Measurements from ENCODE around the gene STAG1.
"Not testable (repeated sequence)": the region's sequence is repeated elsewhere in the genome, so short reads cannot be mapped to it uniquely, and the experiment has no call there.

The STAG1 gene

GRCh38 chr3:136645915-136646314, 106.3 kb downstream of the STAG1 start:
- no peak for DNase-seq (ENCODE audit: low read depth)

DNA sequence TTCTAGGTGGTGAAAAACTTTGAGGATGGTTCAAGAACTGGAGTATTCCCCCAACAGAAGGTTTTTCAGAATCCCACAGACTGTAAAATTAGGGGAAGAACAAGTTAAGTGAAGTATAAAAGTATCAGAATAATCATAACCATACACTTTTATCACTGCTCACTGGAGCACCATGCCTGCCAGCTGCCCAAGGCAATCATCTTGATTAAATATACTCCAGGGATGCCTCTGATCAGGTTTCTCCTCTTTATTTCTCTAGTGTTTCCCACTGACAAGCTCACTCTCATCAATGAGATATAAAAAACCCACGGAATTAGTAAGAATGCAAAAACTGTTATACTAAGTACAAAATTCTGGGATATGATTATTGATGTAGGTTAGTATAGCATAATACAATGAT, 108.0 kb downstream of the STAG1 start:
- no peak for DNase-seq (ENCODE audit: low read depth)

DNA sequence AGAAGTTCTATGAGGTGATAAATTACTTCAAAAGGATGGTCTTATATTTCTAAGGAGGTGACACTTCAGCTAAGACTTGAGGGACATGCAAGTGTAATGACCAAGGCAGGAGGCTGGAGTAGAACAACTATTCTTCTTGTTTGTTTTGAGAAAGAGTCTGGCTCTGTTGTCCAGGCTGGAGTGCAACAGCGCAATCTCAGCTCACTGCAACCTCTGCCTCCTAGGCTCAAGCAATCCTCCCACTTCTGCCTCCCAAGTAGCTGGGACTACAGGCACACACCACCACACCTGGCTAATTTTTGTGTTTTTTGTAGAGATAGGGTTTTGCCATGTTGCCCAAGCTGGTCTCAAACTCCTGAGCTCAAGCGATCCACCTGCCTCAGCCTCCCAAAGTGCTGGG, 108.8 kb downstream of the STAG1 start:
- not testable (repeated sequence) for DNase-seq (ENCODE audit: low read depth)

DNA sequence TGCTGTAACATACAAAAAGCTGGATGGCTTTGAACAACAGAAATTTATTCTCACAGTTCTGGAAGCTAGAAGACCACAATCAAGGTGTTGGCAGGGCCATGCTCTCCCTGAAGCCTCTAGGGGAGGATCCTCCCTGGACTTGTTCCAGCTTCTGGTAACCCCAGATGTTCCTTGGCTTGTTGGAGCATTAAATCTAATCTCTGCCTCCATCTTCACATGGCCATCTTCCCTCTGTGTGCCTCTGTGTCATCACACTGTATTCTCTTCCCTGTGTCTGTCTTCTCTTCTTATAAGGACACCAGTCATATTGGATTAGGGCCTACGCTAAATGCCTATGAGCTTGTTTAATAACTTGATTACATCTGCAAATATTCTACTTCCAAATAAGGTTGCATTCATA, 109.5 kb downstream of the STAG1 start:
- DNase-seq (ENCODE audit: low read depth): no peak

DNA sequence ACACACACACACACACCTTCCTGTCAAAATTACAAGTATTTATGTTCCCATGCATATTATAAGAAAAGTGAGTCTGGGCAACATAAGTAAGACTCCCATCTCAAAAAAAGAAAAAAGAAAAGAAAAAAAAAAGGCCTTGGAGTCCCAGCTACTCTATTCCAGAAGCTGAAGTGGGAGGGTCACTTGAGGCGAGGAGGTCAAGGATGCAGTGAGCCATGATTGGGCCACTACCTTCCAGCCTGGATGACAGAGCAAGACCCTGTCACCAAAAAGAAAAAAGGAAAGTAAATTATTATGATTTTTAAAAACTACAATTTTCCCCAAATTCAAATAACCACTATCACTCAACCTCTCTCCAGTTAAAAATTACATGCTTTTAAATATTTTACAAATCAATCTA, 113.1 kb downstream of the STAG1 start:
- DNase-seq (ENCODE audit: low read depth): no peak

DNA sequence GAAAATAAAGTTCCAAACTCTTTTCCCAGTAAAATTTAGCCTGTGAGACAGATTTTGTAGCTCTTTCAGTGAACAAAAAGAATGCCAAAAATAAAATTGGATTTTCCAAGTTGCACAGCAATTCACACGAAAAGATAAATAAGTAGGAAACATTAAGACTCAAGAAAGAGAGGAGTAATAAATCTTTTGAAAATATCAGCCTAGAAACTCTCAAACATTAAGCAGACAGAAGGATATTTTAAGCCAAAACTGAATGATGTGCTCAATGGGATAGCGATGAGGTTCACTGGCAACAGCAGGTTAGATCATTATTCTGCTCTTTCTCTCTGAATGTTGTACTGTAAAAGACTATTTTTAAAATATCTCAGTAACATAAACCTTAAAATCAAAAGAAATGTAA, 115.0 kb downstream of the STAG1 start:
- no peak for DNase-seq (ENCODE audit: low read depth)

- no peak for DNase-seq (ENCODE audit: low read depth)
These were observed 117.4 kb downstream of the STAG1 start for GRCh38 chr3:136634821-136635220.

DNA sequence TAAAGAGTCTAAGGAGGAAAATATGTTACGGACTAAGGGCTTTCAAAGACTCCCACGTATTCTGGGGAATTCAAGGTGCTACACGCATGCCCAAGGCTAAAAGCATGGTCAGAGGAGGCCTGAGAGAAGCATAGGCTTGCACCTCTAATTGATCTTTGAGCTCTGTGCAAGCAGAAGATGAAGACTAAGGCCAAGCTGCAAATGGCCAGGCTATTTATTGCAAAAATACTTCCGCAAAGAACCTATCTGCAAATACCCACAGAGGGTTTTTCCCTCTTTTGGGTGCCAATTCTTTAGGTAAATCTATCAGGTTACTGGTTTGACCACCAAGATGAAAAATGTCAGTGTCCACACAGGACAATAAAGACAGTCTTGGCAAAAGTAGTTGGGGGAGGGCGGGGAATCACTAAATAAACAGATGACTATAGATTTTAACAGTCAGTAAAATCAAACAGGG, 119.5 kb downstream of the STAG1 start:
- DNase-seq (ENCODE audit: low read depth): no peak

- no peak for DNase-seq (ENCODE audit: low read depth)
These were observed 120.8 kb downstream of the STAG1 start for GRCh38 chr3:136631424-136631823.

DNA sequence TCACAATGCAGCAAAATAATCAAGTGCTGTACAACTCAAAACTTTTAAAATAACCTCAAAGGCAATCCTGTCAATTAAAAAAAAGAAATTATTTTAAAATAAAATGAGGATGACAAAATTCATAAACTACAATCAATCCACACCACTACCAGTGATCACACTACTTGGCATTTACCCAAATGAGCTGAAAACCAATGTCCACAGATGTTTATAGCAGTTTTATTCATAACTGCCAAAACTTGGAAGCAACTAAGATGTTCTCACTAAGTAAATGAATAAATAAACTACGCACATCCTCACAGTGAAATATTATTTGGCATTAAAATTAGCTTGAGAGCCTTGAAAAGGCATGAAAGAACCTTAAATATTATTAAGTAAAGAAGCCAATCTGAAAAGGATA, 121.3 kb downstream of the STAG1 start:
- DNase-seq (ENCODE audit: low read depth): no peak

GRCh38 chr3:136626493-136626892, 125.7 kb downstream of the STAG1 start:
- no peak for DNase-seq (ENCODE audit: low read depth)

DNA sequence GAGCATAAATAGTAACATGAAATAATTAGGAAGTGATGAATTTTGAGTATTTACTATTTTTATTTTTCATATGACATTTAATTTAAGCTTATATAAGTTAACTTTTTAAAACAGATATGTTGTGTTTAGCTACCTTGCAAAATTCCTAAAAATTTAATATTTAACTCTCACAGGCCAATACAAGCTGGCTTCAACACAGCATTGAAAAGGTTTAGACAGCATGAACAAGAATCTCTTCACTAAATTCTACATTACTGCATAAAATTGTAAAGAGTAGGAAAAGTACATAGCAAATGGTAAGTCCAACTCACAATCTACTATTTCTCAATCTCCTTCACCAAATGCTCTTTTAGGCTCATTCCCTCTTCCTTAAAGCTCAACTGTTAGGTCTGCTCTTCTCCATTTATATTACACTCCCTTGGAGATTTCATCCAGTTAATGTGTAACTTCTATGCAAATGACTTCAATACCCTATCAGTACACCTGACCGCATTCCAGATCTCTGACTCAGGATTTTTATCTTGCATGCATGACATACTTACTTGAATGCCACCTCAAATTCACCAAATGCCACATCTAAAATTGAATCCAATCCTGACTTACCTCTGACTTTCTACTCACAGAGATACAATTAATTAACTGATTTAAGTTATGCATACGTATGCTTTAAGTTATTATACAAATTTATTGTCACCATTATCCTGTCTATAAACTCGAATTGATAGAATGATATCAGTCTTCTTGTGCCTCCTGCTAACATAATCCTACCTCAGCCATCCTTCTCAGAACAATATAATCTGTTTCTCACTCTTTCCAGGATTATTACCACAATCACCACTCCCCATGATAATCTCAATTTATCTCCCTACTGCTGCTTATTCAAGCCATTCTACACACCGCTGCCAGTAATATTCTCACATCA, 127.0 kb downstream of the STAG1 start:
- no peak for DNase-seq (ENCODE audit: low read depth)

- no peak for DNase-seq (ENCODE audit: low read depth)
These were observed 127.8 kb downstream of the STAG1 start for GRCh38 chr3:136624371-136624770.

DNA sequence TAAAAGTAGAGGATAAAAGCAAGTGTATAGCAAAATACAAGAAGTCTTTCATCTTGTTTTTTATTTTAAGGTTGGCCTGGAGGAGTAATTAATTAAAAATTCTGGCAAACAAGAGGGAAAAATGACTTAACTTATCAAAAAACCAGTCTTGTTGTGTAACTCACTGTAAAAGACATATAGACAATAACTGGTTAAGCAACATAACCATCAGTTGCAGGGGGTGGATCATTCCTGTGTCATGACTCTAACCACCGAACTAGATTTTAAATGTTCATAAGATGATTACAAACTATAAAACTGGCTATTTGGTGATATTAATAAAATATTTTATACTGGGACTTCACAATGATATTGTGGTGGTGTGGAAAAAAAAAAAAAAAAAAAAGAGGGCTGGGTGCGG, 130.6 kb downstream of the STAG1 start:
- no peak for DNase-seq (ENCODE audit: low read depth)

- no peak for DNase-seq (ENCODE audit: low read depth)
These were observed 131.7 kb downstream of the STAG1 start for GRCh38 chr3:136620436-136620835.

- DNase-seq (ENCODE audit: low read depth): not testable (repeated sequence)
These were observed 134.1 kb downstream of the STAG1 start for GRCh38 chr3:136617969-136618525.

- DNase-seq (ENCODE audit: low read depth): no peak
These were observed 135.0 kb downstream of the STAG1 start for GRCh38 chr3:136617198-136617597.

GRCh38 chr3:136612512-136612911, 139.7 kb downstream of the STAG1 start:
- DNase-seq (ENCODE audit: low read depth): no peak

GRCh38 chr3:136606990-136607389, 145.2 kb downstream of the STAG1 start:
- DNase-seq (ENCODE audit: low read depth): no peak

DNA sequence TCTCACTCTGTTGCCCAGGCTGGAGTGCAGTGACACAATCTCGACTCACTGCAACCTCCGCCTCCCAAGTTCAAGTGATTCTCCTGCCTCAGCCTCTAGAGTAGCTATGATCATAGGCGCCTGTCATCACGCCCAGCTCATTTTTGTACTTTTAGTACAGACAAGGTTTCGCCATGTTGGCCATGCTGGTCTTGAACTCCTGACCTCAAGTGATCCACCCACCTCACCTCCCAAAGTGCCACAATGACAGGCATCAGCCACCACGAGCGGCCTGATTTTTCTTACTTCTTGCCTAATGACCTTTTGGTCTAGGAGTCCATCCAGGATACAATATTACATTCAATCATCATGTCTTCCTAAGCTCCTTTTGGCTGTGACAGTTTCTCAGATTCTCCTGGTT, 146.0 kb downstream of the STAG1 start:
- DNase-seq (ENCODE audit: low read depth): not testable (repeated sequence)

GRCh38 chr3:136604961-136605360, 147.2 kb downstream of the STAG1 start:
- DNase-seq (ENCODE audit: low read depth): no peak

GRCh38 chr3:136602818-136603217, 149.4 kb downstream of the STAG1 start:
- DNase-seq (ENCODE audit: low read depth): no peak

GRCh38 chr3:136595913-136596697, 156.1 kb downstream of the STAG1 start:
- DNase-seq (ENCODE audit: low read depth): no peak

Measured in activated T-cell treated with anti-CD3 and anti-CD28 coated beads for 48 hours (primary cell).